Endothelial cell (in vitro differentiated cells): Measurements from ENCODE around the gene SLC1A1. TPM values are rescaled to one million over a fixed set of nuclear protein-coding genes. Genes with fewer than 3 reads are reported as not detected.
"Not testable (repeated sequence)": the region's sequence is repeated elsewhere in the genome, so short reads cannot be mapped to it uniquely, and the experiment has no call there.

Source experiments
- DNase-seq: peaks from one replicate; pipeline ENCODE4 v3.0.0; 2021; ENCODE audit warnings: low spot score
- H3K27ac Mint-ChIP-seq: one replicate; pipeline ENCODE4 v1.8.0; 2021; ENCODE audit warnings: mixed read lengths, inconsistent platforms; ENCODE audit not compliant: unreplicated experiment
- H3K27me3 Mint-ChIP-seq: one replicate; pipeline ENCODE4 v1.8.0; 2021; ENCODE audit warnings: mild to moderate bottlenecking, moderate library complexity, mixed read lengths, inconsistent platforms; ENCODE audit not compliant: unreplicated experiment
- H3K36me3 Mint-ChIP-seq: one replicate; pipeline ENCODE4 v1.8.0; 2021; ENCODE audit warnings: mild to moderate bottlenecking, low read depth, mixed read lengths, inconsistent platforms; ENCODE audit not compliant: unreplicated experiment
- H3K4me1 Mint-ChIP-seq: one replicate; pipeline ENCODE4 v1.8.0; 2021; ENCODE audit warnings: mild to moderate bottlenecking, mixed read lengths, inconsistent platforms; ENCODE audit not compliant: unreplicated experiment
- H3K4me3 Mint-ChIP-seq: one replicate; pipeline ENCODE4 v1.8.0; 2021; ENCODE audit warnings: mild to moderate bottlenecking, mixed read lengths, inconsistent platforms; ENCODE audit not compliant: unreplicated experiment
- H3K9me3 Mint-ChIP-seq: one replicate; pipeline ENCODE4 v1.8.0; 2021; ENCODE audit warnings: mixed read lengths, inconsistent platforms; ENCODE audit not compliant: unreplicated experiment
- CTCF ChIP-seq: fragments of 200-600 bp; sonication (generic); IDR thresholded peaks from one replicate; pipeline ENCODE4 v1.5.0; 2021; ENCODE audit warnings: antibody characterized with exemption; ENCODE audit not compliant: unreplicated experiment
- total RNA-seq: library from RNA; stranded (reverse); fragmentation: NEBNext Ultra II Directional; extraction: Animal tissue kit (Norgen Biotek cat#: 25700); gene quantifications from one replicate; pipeline ENCODE4 v1.2.1, GENCODE V29; 2021; ENCODE audit not compliant: unreplicated experiment

Gene SLC1A1
- total RNA-seq, 1 donor from 2014 or later = 2.2 TPM

DNA sequence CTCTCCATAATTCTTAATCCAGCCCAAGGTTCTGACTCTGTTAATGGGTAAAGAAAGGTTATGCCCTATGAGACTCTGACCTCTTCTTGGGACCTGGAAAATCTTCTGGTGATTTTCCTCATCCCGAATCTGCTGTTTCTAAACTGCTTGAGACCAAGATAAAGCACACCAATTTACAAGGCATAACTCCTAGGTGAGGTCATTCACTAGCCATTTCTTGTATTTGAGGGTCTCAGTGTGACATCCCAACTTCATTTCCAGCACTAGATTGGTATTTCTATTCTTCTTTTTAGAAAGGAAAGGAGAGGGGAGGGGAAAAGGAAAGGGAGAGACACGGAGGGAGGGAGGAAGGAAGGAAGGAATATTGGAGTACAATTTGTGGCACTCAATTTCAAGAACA is 51.6 kb downstream of the SLC1A1 start:
- H3K27ac Mint-ChIP-seq = peak overlapping the region; percentile 34
- peak overlapping the region; percentile 22 for H3K4me3 Mint-ChIP-seq
- H3K27me3 Mint-ChIP-seq = no peaks in the 10 kb centered on the region
- peaks cover 3% of the 10 kb centered on the region for H3K9me3 Mint-ChIP-seq
- TF ChIP-seq CTCF = no peak
- H3K36me3 Mint-ChIP-seq = peaks cover 7% of the 10 kb centered on the region
- H3K4me1 Mint-ChIP-seq = peaks cover 23% of the 10 kb centered on the region
- DNase-seq = no peak

- H3K27ac Mint-ChIP-seq = peak overlapping the region; percentile 72
- not testable (repeated sequence) for H3K9me3 Mint-ChIP-seq, H3K27me3 Mint-ChIP-seq
These were observed 54.4 kb downstream of the SLC1A1 start for GRCh38 chr9:4544714-4545113.

GRCh38 chr9:4547016-4547415 is 56.7 kb downstream of the SLC1A1 start:
- Mint-ChIP-seq H3K4me1 (peaks cover 28% of the 10 kb centered on the region), H3K36me3 (no peaks in the 10 kb centered on the region), H3K4me3 (no peak overlapping the region), H3K27me3 (no peaks in the 10 kb centered on the region), H3K9me3 (no peaks in the 10 kb centered on the region), H3K27ac (no peak overlapping the region)
- no peak for DNase-seq
- TF ChIP-seq CTCF = no peak

More at GRCh38 chr9:4544714-4545113, 54.4 kb downstream of the SLC1A1 start:
- H3K36me3 Mint-ChIP-seq, DNase-seq, H3K4me3 Mint-ChIP-seq: not testable (repeated sequence)
- H3K4me1 Mint-ChIP-seq = peaks cover 35% of the 10 kb centered on the region

GRCh38 chr9:4548811-4549725 is 58.8 kb downstream of the SLC1A1 start:
- peak; percentile 57 for DNase-seq
- H3K27ac Mint-ChIP-seq = no peak overlapping the region
- H3K9me3 Mint-ChIP-seq = no peaks in the 10 kb centered on the region
- no peak overlapping the region for H3K4me3 Mint-ChIP-seq
- peak; percentile 15 for TF ChIP-seq CTCF
- peaks cover 26% of the 10 kb centered on the region for H3K4me1 Mint-ChIP-seq
- no peaks in the 10 kb centered on the region for H3K36me3 Mint-ChIP-seq
- peaks cover 1% of the 10 kb centered on the region for H3K27me3 Mint-ChIP-seq

DNA sequence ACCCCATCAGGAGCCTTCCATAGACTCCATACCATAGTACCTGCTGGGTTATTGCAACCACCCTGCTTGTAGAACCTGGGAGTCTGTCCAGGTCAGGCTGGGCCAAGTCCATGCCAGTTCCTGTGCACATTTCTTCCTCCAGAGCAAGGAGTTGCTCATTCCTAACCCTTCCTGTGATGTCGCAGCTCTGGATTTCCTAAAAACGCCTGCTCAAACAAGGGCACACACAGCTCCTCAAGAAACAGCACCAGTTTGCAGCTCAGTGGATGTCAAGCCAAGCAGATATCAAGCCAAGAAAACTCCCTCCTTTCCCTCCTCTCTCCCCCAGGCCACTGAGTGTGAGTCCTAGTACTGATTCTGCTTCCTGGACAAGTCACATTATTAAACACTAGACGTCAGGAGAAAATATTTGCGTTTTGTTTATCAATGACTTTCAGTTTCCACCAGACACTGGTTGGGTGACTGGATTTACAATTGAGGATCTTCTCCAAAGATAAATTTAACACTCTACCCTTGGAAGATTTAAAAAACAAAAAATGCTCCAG is 59.6 kb downstream of the SLC1A1 start:
- Mint-ChIP-seq H3K4me3 (no peak overlapping the region), H3K27ac (no peak overlapping the region), H3K9me3 (no peaks in the 10 kb centered on the region), H3K4me1 (peaks cover 26% of the 10 kb centered on the region), H3K36me3 (no peaks in the 10 kb centered on the region), H3K27me3 (peaks cover 1% of the 10 kb centered on the region)
- DNase-seq = no peak
- TF ChIP-seq CTCF = no peak
